DMS 273 (cell line): Measurements from ENCODE around the gene PLPPR2.
"Not testable (repeated sequence)": the region's sequence is repeated elsewhere in the genome, so short reads cannot be mapped to it uniquely, and the experiment has no call there.

Source experiments
- DNase-seq: peaks from one replicate; lab custom pipeline; 2025; ENCODE audit not compliant: unreplicated experiment; lab: John Stamatoyannopoulos, UW

The PLPPR2 gene

DNA sequence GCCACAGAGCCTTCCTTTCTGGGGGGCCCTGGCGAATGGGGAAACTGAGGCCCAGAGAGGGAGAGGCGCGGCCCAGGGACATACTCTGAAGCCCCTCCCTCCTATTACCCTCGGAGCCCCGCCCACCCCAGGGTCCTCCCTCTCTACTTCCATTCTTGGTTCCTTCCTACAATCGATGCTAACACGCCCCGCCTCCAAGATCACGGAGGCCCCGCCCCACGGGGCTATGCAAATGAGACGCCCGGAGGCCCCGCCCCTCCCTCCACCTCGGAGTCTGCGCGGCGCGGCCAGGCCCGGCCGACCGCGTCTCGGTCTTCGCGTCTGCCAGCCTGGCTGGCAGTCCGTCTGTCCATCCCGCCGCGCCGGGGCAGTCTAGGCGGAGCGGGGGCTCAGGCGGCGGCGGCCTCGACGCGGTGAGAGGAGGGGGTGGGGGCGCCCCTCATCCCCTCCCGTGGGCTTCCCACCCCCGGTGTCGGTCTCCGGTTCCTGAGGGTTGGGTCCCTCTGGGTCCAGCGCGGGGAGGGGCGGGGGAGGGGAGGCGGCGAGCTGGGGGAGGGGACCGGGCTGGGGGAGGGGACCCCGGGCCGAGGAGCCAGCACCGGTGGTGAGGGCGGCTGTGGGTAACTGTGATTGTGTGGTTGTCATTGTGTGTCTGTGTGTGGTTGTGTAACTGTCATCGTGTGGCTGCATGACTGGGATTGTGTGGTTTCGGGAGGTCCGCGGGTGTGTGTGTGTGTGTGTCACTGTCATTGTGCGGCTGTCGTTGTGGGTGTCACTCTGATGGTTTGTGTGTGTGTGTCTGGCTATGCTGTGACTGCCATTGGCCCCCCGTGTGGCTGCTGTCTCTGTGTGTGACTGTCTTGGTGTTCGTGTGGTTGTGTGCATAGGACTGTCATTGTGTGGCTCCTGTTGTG, at the start of gene PLPPR2:
Gene PLPPR2, plus strand, starts transcription at position 273 of the 914 bp plus-strand sequence. CDS start 2,242 bp downstream, outside the sequence.
- peak; percentile 95 for DNase-seq

- DNase-seq, result no peak
These were observed 48.9 kb upstream of the PLPPR2 start for GRCh38 chr19:11306337-11306736.

GRCh38 chr19:11320278-11320995, 34.8 kb upstream of the PLPPR2 start:
- DNase-seq, result not testable (repeated sequence)

DNA sequence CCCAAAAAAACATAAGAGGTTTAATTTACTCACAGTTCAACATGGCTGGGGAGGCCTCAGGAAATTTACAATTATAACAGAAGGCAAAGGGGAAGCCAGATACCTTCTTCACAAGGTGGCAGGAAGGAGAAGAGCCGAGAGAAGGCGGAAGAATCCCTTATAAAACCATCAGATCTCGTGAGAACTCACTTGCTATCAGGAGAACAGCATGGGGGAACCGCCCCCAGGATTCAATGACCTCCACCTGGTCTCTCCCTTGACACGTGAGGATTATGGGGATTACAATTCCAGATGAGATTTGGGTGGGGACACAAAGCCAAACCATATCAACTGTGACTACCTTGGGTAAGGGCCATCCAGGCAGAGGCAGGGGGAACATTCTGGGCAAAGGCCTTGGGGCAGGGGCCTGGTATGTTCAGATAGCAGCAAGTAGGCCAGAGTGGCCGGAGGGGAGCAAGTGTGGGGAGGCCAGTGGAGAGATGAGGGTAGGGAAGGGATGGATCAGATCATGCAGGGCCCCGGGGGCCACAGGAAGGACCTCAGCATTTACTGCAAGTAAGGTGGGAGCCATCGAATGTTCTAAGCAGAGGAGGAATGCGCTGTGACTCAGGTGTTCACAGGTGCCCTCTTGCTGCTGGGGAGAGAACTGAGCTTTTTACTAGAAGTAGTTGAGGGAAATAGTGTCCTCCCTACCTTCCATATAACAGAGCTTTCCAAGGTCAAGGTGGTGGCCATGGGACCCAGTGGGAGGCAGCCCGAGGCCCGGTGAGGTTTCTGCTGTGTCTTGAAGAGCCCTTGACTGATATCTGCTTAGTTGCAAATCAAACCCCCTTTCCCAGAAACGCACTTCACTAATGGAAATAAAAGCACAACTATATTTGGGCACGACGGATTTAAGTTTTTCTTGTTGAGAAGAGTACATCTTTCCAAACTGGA, 33.8 kb upstream of the PLPPR2 start:
- DNase-seq, result no peak

DNA sequence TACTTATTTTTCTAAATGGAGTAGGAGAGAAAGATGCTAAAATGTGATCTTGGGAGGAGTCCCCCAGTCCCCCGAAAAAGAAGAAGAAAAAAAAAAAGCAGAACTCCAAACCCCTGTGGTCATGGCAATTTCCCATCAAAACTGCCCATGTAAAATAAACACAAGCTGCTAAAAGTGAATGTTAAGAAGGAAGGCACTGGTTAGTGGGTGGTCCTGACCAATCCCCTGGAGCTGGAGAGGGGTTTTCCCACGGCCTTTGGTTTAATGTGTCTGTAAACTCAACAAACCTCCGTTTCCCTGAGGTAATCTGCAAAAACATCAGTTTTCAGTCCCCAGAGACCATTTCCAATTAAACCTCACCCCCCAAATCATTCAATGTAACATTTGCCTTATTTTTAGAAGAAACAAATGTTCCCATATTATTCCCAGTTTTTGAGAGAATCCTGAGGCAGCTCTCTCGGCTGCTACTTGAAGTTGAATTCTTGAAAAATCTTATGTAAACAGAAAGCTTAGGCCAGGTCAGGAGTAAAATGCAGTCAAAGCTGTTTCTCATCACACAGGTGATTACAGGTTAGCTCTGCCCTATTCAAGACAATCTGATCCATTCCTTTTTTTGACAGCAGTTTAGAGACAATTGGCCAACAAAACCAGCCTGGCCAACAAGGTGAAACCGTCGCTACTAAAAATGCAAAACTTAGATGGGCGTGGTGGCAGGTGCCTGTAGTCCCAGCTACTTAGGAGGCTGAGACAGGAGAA, 32.8 kb upstream of the PLPPR2 start:
- no peak for DNase-seq

- DNase-seq, result no peak
These were observed 31.6 kb upstream of the PLPPR2 start for GRCh38 chr19:11323601-11324078.

DNA sequence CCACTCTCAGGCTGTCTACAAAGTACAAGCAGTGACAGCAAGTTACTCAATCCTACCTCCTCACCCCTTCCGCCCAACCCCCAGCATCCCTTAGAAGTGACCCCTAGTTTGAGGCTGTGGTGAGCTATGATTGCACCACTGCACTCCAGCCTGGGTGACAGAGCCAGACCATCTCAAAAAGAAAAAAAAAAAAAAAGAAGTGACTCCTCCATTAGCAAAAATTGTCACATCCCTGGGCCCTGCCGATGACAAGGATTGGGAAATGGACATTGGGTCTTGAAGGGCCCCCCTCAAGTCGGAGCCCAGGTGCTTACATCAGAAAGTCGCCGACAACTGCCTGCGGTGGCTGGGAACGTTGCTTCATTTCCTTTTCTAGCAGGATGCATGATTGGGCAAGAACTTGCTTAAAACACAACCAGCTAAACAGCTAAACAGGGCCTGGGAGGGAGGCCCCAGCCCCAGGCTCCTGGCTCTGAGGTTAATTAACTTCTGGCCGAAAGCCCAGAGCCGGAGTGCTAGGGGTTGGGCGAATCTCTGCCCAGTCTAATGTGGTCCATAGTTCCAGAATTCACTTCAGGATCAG, 31.1 kb upstream of the PLPPR2 start:
- DNase-seq, result peak; percentile 93

- peak; percentile 41 for DNase-seq
These were observed 30.4 kb upstream of the PLPPR2 start for GRCh38 chr19:11324748-11325389.

DNA sequence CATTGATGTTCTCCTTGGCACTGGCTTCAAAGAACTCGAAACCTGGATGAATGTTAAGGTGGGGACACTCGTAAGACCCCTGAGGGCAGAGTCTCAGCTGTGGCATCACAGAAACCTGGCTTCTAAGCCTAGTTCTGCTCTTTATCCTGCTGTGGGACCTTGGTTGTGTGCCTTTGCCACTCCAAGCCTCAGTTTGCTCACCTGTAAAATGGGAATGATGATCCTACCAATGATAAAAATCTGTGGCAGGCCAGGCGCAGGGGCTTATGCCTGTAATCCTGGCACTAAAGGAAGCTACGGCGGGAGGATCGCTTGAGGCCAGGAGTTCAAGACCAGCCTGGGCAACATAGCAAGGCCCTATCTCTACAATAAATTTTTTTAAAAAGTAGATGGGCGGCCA, 29.7 kb upstream of the PLPPR2 start:
- no peak for DNase-seq

GRCh38 chr19:11330127-11330526, 25.1 kb upstream of the PLPPR2 start:
- no peak for DNase-seq

DNA sequence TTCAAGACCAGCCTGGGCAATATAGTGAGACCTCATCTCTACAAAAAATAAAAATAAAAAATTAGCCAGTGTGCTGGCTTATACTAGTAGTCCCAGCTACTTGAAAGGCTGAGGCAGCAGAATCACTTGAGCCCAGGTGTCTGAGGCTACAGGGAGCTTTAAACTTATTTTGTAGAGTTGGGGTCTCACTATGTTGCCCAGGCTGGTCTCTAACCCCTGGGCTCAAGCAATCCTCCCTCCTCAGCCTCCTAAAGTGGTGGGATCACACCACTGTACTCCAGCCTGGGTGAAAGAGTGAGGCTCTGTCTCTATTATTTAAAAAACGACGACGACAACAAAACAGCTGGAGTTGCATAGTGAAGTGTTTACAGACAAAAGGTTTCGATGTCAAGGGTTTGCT, 23.7 kb upstream of the PLPPR2 start:
- DNase-seq, result no peak

- DNase-seq, result no peak
These were observed 22.4 kb upstream of the PLPPR2 start for GRCh38 chr19:11332822-11333221.

GRCh38 chr19:11333838-11334237, 21.4 kb upstream of the PLPPR2 start:
- DNase-seq, result not testable (repeated sequence)

GRCh38 chr19:11335449-11336146, 19.6 kb upstream of the PLPPR2 start:
- DNase-seq, result no peak

DNA sequence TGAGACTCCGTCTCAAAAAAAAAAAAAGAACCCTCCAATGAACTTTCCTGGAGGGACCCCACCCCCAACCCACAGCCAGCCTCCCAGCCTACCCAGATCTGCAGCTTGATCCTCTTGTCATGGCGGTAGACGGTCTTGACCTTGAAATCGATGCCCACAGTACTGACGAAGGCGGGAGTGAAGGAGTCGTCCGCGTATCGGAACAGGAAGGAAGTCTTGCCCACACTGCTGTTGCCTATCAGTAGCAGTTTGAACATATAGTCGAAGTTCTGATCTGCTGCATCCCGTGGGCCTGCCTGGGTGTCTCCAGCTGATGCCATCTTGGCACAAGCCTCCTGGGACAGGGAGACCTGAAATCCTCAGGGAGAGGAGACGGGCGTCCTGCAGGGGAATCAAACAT, 18.2 kb upstream of the PLPPR2 start:
- DNase-seq, result no peak

DNA sequence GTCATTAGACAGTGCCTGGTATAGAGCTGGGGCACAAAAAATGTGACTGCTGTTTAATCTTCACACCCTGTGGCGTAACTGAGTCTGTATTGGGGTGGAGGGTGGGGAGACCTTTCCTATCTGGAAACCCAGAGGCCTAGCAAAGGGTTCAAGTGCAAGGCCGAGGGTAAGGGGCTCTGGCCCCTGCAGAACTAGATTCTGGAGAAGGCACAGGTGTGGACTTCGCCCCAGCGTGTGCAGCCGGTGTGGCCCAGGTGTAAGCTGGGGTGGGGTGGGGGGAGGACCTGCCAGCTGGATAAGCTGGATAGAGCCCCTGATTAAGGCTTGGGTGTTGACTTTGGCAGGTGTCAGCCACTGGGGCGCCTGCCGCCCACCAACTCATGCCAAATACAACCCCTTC, 17.1 kb upstream of the PLPPR2 start:
- no peak for DNase-seq

- peak; percentile 64 for DNase-seq
These were observed 16.5 kb upstream of the PLPPR2 start for GRCh38 chr19:11338569-11339253.
